ENCODE results near the gene KIF1B. TPM values are rescaled to one million over a fixed set of nuclear protein-coding genes. Genes with fewer than 3 reads are reported as not detected.
A peak's percentile ranks its signal among the peaks of the same experiment; 100 is the strongest.

KIF1B gene
- total and polyA plus RNA-seq, 9 of the 15 experiments (the other 6 are each of a cell fraction or from before 2014, with no cell fraction given), result 2.8 to 19.8 (median 11.9) TPM

DNA sequence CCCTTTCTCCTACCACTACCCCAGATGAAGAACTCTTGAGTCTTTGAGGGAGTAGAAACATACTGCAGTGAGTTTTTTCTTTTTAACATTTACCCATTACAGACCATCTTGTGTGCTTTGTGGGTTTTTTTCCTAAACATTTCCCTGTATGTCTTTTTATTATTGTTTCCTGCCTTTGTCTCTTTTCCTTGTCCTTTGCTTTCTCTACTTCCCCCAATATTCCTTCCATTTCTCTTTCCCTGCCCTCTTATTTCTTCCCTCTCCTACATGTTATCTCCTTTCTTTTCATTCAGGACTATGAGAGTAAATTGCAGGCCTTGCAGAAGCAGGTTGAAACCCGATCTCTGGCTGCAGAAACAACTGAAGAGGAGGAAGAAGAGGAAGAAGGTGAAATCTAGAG lies 109.4 kb downstream of the KIF1B start (continued):
- TF ChIP-seq, protein P1, sequence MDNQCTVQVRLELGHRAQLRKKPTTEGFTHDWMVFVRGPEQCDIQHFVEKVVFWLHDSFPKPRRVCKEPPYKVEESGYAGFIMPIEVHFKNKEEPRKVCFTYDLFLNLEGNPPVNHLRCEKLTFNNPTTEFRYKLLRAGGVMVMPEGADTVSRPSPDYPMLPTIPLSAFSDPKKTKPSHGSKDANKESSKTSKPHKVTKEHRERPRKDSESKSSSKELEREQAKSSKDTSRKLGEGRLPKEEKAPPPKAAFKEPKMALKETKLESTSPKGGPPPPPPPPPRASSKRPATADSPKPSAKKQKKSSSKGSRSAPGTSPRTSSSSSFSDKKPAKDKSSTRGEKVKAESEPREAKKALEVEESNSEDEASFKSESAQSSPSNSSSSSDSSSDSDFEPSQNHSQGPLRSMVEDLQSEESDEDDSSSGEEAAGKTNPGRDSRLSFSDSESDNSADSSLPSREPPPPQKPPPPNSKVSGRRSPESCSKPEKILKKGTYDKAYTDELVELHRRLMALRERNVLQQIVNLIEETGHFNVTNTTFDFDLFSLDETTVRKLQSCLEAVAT (IDR thresholded peaks at IDR 0.05), result peak in 1 of 2 experiments; percentile 54; a peak in 1 of 4 replicates
- TF ChIP-seq LEF1 (IDR thresholded peaks at IDR 0.05) (no peak), ARNT (IDR thresholded peaks at IDR 0.05) (no peak), KAT7 (CRISPR knock-in tag; IDR thresholded peaks at IDR 0.05; ENCODE audit: borderline replicate concordance) (no peak)

- H3K9me1 ChIP-seq (ENCODE audit: control insufficient read depth, insufficient read depth, low read length), result no peaks in the 10 kb centered on the region
- peak overlapping the region; percentile 25; the same call in 1 of the 2 replicates for H3K4me2 ChIP-seq (ENCODE audit: insufficient read depth, low read length)
- peaks cover 3% of the 10 kb centered on the region; the same call in 1 of the 3 replicates for H3K36me3 ChIP-seq (ENCODE audit: control insufficient read depth, insufficient read depth, low read length)
- 29% methylated on average over 4 of the region's 4 CpGs for WGBS (ENCODE audit: insufficient coverage, low coverage, missing lambda C conversion rate)
- H3K4me1 ChIP-seq (replicated peaks in 1 of 2; ENCODE audit: control insufficient read depth in 2 of 2, insufficient read depth in 2 of 2, low read length in 2 of 2), result peaks cover 0 to 9% of the 10 kb centered on the region in 2 experiments; a peak in 2 of 5 replicates
- no peaks in the 10 kb centered on the region for H3K27me3 ChIP-seq (ENCODE audit: control insufficient read depth in 2 of 2, insufficient read depth in 2 of 2, low read length in 2 of 2)
- no peaks in the 10 kb centered on the region for H3K79me2 ChIP-seq (ENCODE audit: control insufficient read depth, insufficient read depth, low read length)
- H3K9me3 ChIP-seq (replicated peaks; ENCODE audit: control insufficient read depth, insufficient read depth, low read depth, low read length), result no peaks in the 10 kb centered on the region
- intact Hi-C loops (cut with micrococcal nuclease) (loop anchor here (5.0 kb wide), 1 partner anchor 108 kb away; the partner anchor contains the start of gene KIF1B), in situ Hi-C loops (cut with MboI) (no loop called here)
- CTCF ChIA-PET (ENCODE audit: low intra/inter-chr PET ratio), result interaction anchor here (0.7 kb wide), 1 partner anchor 294 kb away, joined by 3 read pairs; no protein-coding TSS in a partner anchor
- peak overlapping the region; percentile 3; the same call in 1 of the 3 replicates for H3K27ac ChIP-seq (ENCODE audit: extremely low read depth, low read depth, low read length)
- peak overlapping the region; percentile 41 for H2AFZ ChIP-seq (ENCODE audit: low read depth, low read length)
- DNase-seq (ENCODE audit: extremely low read depth in 1 of 4, low spot score in 3 of 4) (no peak), FAIRE-seq (peak; percentile 67), ATAC-seq (peak; percentile 48)
- H3K9ac ChIP-seq (ENCODE audit: insufficient read depth in 1 of 2, low read depth in 2 of 2, low read length in 2 of 2), result no peak overlapping the region
- H3K4me3 ChIP-seq, result no peak overlapping the region
- no TSS peak for BruUV-seq (replicated peaks)
- POLR2A ChIA-PET, result interaction anchor here (1.2 to 4.7 kb wide), 3 partner anchors 9 to 19 kb away, joined by 3 to 16 read pairs (median 4); no protein-coding TSS in a partner anchor
- H4K20me1 ChIP-seq (replicated peaks; ENCODE audit: control insufficient read depth, insufficient read depth, low read length), result no peaks in the 10 kb centered on the region
- TF ChIP-seq POLR2G (IDR thresholded peaks at IDR 0.05; ENCODE audit: low read depth, low read length), result no peak
- no peak for TF ChIP-seq SNIP1 (IDR thresholded peaks at IDR 0.05; ENCODE audit: low read depth)
- TF ChIP-seq MECOM (CRISPR knock-in tag; IDR thresholded peaks at IDR 0.05), result no peak
- TF ChIP-seq FOXP1 (CRISPR knock-in tag; IDR thresholded peaks at IDR 0.05), result no peak
- no peak for TF ChIP-seq MEF2D (tag; conservative IDR thresholded peaks at IDR 0.05; ENCODE audit: low read depth)
- no peak for TF ChIP-seq SRSF1 (IDR thresholded peaks at IDR 0.05; ENCODE audit: low read depth, low read length)
- peak; percentile 47; the same call in 1 of the 2 replicates for TF ChIP-seq BACH1 (tag; IDR thresholded peaks at IDR 0.05)
- no peak for TF ChIP-seq ZKSCAN3 (CRISPR knock-in tag; IDR thresholded peaks at IDR 0.05)
- TF ChIP-seq ZNF217 (CRISPR knock-in tag; IDR thresholded peaks at IDR 0.05), result no peak
- no peak for TF ChIP-seq EWSR1 (IDR thresholded peaks at IDR 0.05; ENCODE audit: borderline replicate concordance, low read depth, partially characterized antibody)
- TF ChIP-seq PHB (CRISPR knock-in tag; IDR thresholded peaks at IDR 0.05), result no peak
- peak; percentile 88 for TF ChIP-seq C11orf30 (IDR thresholded peaks at IDR 0.05; ENCODE audit: low read depth)
- peak; percentile 41 for TF ChIP-seq PRDM10 (IDR thresholded peaks at IDR 0.05; ENCODE audit: partially characterized antibody)
- no peak for TF ChIP-seq ZNF140 (CRISPR knock-in tag; IDR thresholded peaks at IDR 0.05)
- no peak for TF ChIP-seq POLR2AphosphoS2 (IDR thresholded peaks at IDR 0.05; ENCODE audit: low read length)
These were observed 110.0 kb downstream of the KIF1B start for GRCh38 chr1:10320336-10320735.
